Measurements from ENCODE around the gene ARIH1.
A peak's percentile ranks its signal among the peaks of the same experiment; 100 is the strongest.

The ARIH1 gene

GRCh38 chr15:72540606-72541237 lies 66.6 kb downstream of the ARIH1 start:
- DNase-seq (ENCODE audit: low spot score), result no peak

GRCh38 chr15:72541674-72542073 lies 67.5 kb downstream of the ARIH1 start:
- no peak for DNase-seq (ENCODE audit: low spot score)

GRCh38 chr15:72545156-72545555 lies 71.0 kb downstream of the ARIH1 start:
- DNase-seq (ENCODE audit: low spot score), result no peak

- DNase-seq (ENCODE audit: low spot score), result no peak
Observed at GRCh38 chr15:72554471-72555425, 80.6 kb downstream of the ARIH1 start.

- no peak for DNase-seq (ENCODE audit: low spot score)
Observed at GRCh38 chr15:72559781-72560180, 85.7 kb downstream of the ARIH1 start.

- no peak for DNase-seq (ENCODE audit: low spot score)
Observed at GRCh38 chr15:72560458-72560857, 86.3 kb downstream of the ARIH1 start.

GRCh38 chr15:72562386-72562785 lies 88.3 kb downstream of the ARIH1 start:
- no peak for DNase-seq (ENCODE audit: low spot score)

GRCh38 chr15:72562878-72563277 lies 88.7 kb downstream of the ARIH1 start:
- DNase-seq (ENCODE audit: low spot score), result no peak

GRCh38 chr15:72564091-72564490 lies 90.0 kb downstream of the ARIH1 start:
- DNase-seq (ENCODE audit: low spot score), result no peak

GRCh38 chr15:72566973-72567372 lies 92.8 kb downstream of the ARIH1 start:
- DNase-seq (ENCODE audit: low spot score), result no peak

GRCh38 chr15:72570059-72570458 lies 95.9 kb downstream of the ARIH1 start:
- DNase-seq (ENCODE audit: low spot score), result no peak

- DNase-seq (ENCODE audit: low spot score), result no peak
Observed at GRCh38 chr15:72579814-72580213, 105.7 kb downstream of the ARIH1 start.

GRCh38 chr15:72584006-72584405 lies 109.9 kb downstream of the ARIH1 start:
- DNase-seq (ENCODE audit: low spot score), result no peak

GRCh38 chr15:72585025-72585424 lies 110.9 kb downstream of the ARIH1 start:
- DNase-seq (ENCODE audit: low spot score), result no peak

- DNase-seq (ENCODE audit: low spot score), result no peak
Observed at GRCh38 chr15:72585476-72586058, 111.4 kb downstream of the ARIH1 start.

- no peak for DNase-seq (ENCODE audit: low spot score)
Observed at GRCh38 chr15:72588096-72588495, 114.0 kb downstream of the ARIH1 start.

- no peak for DNase-seq (ENCODE audit: low spot score)
Observed at GRCh38 chr15:72590427-72590826, 116.3 kb downstream of the ARIH1 start.

- no peak for DNase-seq (ENCODE audit: low spot score)
Observed at GRCh38 chr15:72591361-72591760, 117.2 kb downstream of the ARIH1 start.

GRCh38 chr15:72592097-72592496 lies 118.0 kb downstream of the ARIH1 start:
- DNase-seq (ENCODE audit: low spot score), result no peak

GRCh38 chr15:72592676-72593075 lies 118.5 kb downstream of the ARIH1 start:
- no peak for DNase-seq (ENCODE audit: low spot score)

- no peak for DNase-seq (ENCODE audit: low spot score)
Observed at GRCh38 chr15:72593838-72594237, 119.7 kb downstream of the ARIH1 start.

GRCh38 chr15:72599855-72600464 lies 125.8 kb downstream of the ARIH1 start:
- DNase-seq (ENCODE audit: low spot score), result peak; percentile 55

- DNase-seq (ENCODE audit: low spot score), result no peak
Observed at GRCh38 chr15:72604794-72605193, 130.7 kb downstream of the ARIH1 start.

Data from hematopoietic multipotent progenitor cell treated with erythropoietin and hydrocortisone succinate and interleukin-3 and kit ligand, for 15 days (in vitro differentiated cells).